ENCODE results near the gene RABGEF1.
"Not testable (repeated sequence)": the region's sequence is repeated elsewhere in the genome, so short reads cannot be mapped to it uniquely, and the experiment has no call there.

- TF ChIP-seq POLR2A, POLR2AphosphoS5, TAF1 (IDR thresholded peaks at IDR 0.05; ENCODE audit: low read depth, low read length): not testable (repeated sequence)
- TF ChIP-seq SPI1 (IDR thresholded peaks at IDR 0.05; ENCODE audit: low read depth, low read length), result 0 out of 2 replicates have a peak, but pooled peaks have one; percentile 13
These were observed 76.8 kb downstream of the RABGEF1 start for GRCh38 chr7:66817208-66817795.

All from GM12891 (cell line).